ENCODE measurements around the gene HSPA13. TPM values are rescaled to one million over a fixed set of nuclear protein-coding genes. Genes with fewer than 3 reads are reported as not detected.

Gene HSPA13
- total RNA-seq, 2 donors from 2014 or later, result 35.0 to 39.7 TPM

GRCh38 chr21:14403681-14404318 is 20.9 kb upstream of the HSPA13 start:
- H3K4me3 ChIP-seq (ENCODE audit: low read length), result no peak overlapping the region
- Mint-ChIP-seq H3K36me3 (ENCODE audit: low read depth) (no peaks in the 10 kb centered on the region), H3K27ac (no peak overlapping the region), H3K4me1 (peaks cover 3% of the 10 kb centered on the region), H3K9me3 (peaks cover 5% of the 10 kb centered on the region), H3K4me3 (no peak overlapping the region), H3K27me3 (ENCODE audit: insufficient read depth) (no peaks in the 10 kb centered on the region)
- H3K4me1 ChIP-seq (ENCODE audit: control insufficient read depth, insufficient read depth, low read length), result no peaks in the 10 kb centered on the region
- H3K27me3 ChIP-seq (ENCODE audit: control insufficient read depth, insufficient read depth, low read length, poor library complexity, severe bottlenecking), result no peaks in the 10 kb centered on the region
- H3K36me3 ChIP-seq (ENCODE audit: control insufficient read depth, insufficient read depth, low read length), result no peaks in the 10 kb centered on the region
- H3K9me3 ChIP-seq (ENCODE audit: control insufficient read depth, low read length), result no peaks in the 10 kb centered on the region
- WGBS, 2 experiments (ENCODE audit: insufficient coverage in 1 of 2, insufficient read length in 1 of 2), result 63 to 80% methylated on average over 1 of the region's 1 CpG
- no peak for DNase-seq
- H3K27ac ChIP-seq (ENCODE audit: low read depth, low read length), result no peak overlapping the region
- H3K9ac ChIP-seq (ENCODE audit: extremely low read depth, low read length, poor library complexity, severe bottlenecking), result no peak overlapping the region
- peak; percentile 74 for TF ChIP-seq CTCF (conservative IDR thresholded peaks at IDR 0.05)

DNA sequence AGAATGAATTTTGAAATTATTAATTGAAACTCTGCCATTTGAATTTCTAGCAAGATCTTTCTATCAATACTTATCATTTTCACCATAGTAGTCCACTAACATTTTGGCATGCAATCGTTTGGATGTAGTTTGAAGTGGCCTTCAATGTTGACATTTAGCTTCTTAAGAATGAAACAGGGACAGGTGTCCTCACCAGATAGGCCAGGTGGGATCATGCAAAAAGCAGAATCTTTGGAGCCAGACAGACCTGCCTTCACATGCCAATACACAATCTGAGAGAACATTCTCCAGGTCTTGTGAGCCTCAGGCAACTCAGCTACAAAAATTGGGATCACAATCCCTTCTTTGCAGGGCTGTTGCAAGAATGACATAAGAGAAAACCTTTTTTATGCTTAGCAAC is 18.3 kb upstream of the HSPA13 start:
- no peak overlapping the region for H3K4me3 Mint-ChIP-seq
- no peak overlapping the region for H3K9ac ChIP-seq (ENCODE audit: extremely low read depth, low read length, poor library complexity, severe bottlenecking)

GRCh38 chr21:14388282-14388681 is 5.3 kb upstream of the HSPA13 start:
- H3K9ac ChIP-seq (ENCODE audit: extremely low read depth, low read length, poor library complexity, severe bottlenecking), result no peak overlapping the region
- WGBS, 2 experiments (ENCODE audit: insufficient coverage in 1 of 2, insufficient read length in 1 of 2), result 96% methylated on average over 2 of the region's 2 CpGs; no CpG with 5 or more reads in 1 of the 2 experiments
- no peak overlapping the region for H3K4me3 ChIP-seq (ENCODE audit: low read length)
- DNase-seq, result no peak
- no peaks in the 10 kb centered on the region for H3K9me3 ChIP-seq (ENCODE audit: control insufficient read depth, low read length)
- Mint-ChIP-seq H3K9me3 (no peaks in the 10 kb centered on the region), H3K4me1 (peaks cover 22% of the 10 kb centered on the region), H3K27ac (no peak overlapping the region), H3K36me3 (ENCODE audit: low read depth) (no peaks in the 10 kb centered on the region), H3K27me3 (ENCODE audit: insufficient read depth) (no peaks in the 10 kb centered on the region), H3K4me3 (no peak overlapping the region)
- peaks cover 2% of the 10 kb centered on the region for H3K4me1 ChIP-seq (ENCODE audit: control insufficient read depth, insufficient read depth, low read length)
- H3K27me3 ChIP-seq (ENCODE audit: control insufficient read depth, insufficient read depth, low read length, poor library complexity, severe bottlenecking), result no peaks in the 10 kb centered on the region
- no peak overlapping the region for H3K27ac ChIP-seq (ENCODE audit: low read depth, low read length)
- no peaks in the 10 kb centered on the region for H3K36me3 ChIP-seq (ENCODE audit: control insufficient read depth, insufficient read depth, low read length)
- no peak for TF ChIP-seq CTCF (conservative IDR thresholded peaks at IDR 0.05)

More for the DNA sequence above, 18.3 kb upstream of the HSPA13 start:
- no peaks in the 10 kb centered on the region for H3K9me3 Mint-ChIP-seq
- H3K9me3 ChIP-seq (ENCODE audit: control insufficient read depth, low read length), result no peaks in the 10 kb centered on the region
- H3K27ac Mint-ChIP-seq, result no peak overlapping the region
- no peaks in the 10 kb centered on the region for H3K27me3 Mint-ChIP-seq (ENCODE audit: insufficient read depth)
- H3K4me1 Mint-ChIP-seq, result peaks cover 3% of the 10 kb centered on the region
- no peaks in the 10 kb centered on the region for H3K4me1 ChIP-seq (ENCODE audit: control insufficient read depth, insufficient read depth, low read length)
- no peaks in the 10 kb centered on the region for H3K36me3 ChIP-seq (ENCODE audit: control insufficient read depth, insufficient read depth, low read length)
- H3K27ac ChIP-seq (ENCODE audit: low read depth, low read length), result no peak overlapping the region
- H3K36me3 Mint-ChIP-seq (ENCODE audit: low read depth), result no peaks in the 10 kb centered on the region
- H3K27me3 ChIP-seq (ENCODE audit: control insufficient read depth, insufficient read depth, low read length, poor library complexity, severe bottlenecking), result no peaks in the 10 kb centered on the region
- no peak overlapping the region for H3K4me3 ChIP-seq (ENCODE audit: low read length)
- DNase-seq, result no peak
- 68% methylated on average over 1 of the region's 1 CpG; no CpG with 5 or more reads in 1 of the 2 experiments for WGBS, 2 experiments (ENCODE audit: insufficient coverage in 1 of 2, insufficient read length in 1 of 2)
- no peak for TF ChIP-seq CTCF (conservative IDR thresholded peaks at IDR 0.05)

Measured in endodermal cell (in vitro differentiated cells).